ENCODE results near the gene EIF4EBP3. TPM values are rescaled to one million over a fixed set of nuclear protein-coding genes. Genes with fewer than 3 reads are reported as not detected.

EIF4EBP3 gene
- total and polyA plus RNA-seq, 8 donors = 10.2 to 16.8 (median 12.4) TPM

DNA sequence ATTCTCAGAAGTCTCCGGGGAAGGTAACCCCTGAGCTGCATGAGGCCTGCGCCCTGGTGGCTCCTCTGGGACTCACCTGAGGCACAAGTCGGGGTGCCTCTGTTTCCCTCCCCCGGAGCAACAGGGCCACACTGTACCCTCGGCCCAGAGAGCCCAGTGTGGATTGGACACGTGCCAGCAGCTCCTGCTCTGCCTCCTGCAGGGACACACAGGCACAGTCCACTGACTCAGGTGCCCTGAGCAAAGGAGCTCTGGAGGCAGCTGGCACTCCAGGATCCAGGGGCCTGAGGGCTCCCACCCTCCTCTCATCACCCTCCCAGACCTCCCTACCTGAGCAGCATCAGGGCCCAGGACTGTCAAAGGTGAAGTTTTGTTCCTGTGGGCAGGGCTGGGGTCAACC is 46.7 kb downstream of the EIF4EBP3 start:
- no peaks in the 10 kb centered on the region for H3K27me3 ChIP-seq
- H3K4me3 ChIP-seq = no peak overlapping the region
- no peak overlapping the region for H3K27ac ChIP-seq
- DNase-seq (peak in 1 of 4 donors; percentile 76), ATAC-seq (no peak)
- intact Hi-C loops (cut with DNase I) = no loop called here
- peaks cover 7 to 67% of the 10 kb centered on the region in 2 donors for H3K4me1 ChIP-seq
- H3K36me3 ChIP-seq = no peaks in the 10 kb centered on the region
- H3K9me3 ChIP-seq = no peaks in the 10 kb centered on the region
- no peak for TF ChIP-seq CTCF (IDR thresholded peaks at IDR 0.05)

- H3K4me1 ChIP-seq = peaks cover 4 to 53% of the 10 kb centered on the region in 2 donors
- H3K9me3 ChIP-seq = no peaks in the 10 kb centered on the region
- no peaks in the 10 kb centered on the region for H3K36me3 ChIP-seq
- H3K4me3 ChIP-seq = no peak overlapping the region
- H3K27me3 ChIP-seq = no peaks in the 10 kb centered on the region
- intact Hi-C loops (cut with DNase I) = no loop called here
- peak in 1 of 4 donors; percentile 54 for DNase-seq
- no peak for TF ChIP-seq CTCF (IDR thresholded peaks at IDR 0.05)
- H3K27ac ChIP-seq = peak overlapping the region in 1 of 2 donors; percentile 83
- ATAC-seq = peak; percentile 75
Measured at GRCh38 chr5:140595538-140596300, 48.3 kb downstream of the EIF4EBP3 start.

- Histone ChIP-seq H3K9me3 (no peaks in the 10 kb centered on the region), H3K36me3 (no peaks in the 10 kb centered on the region), H3K4me3 (no peak overlapping the region), H3K4me1 (peaks cover 4 to 47% of the 10 kb centered on the region in 2 donors), H3K27ac (peak overlapping the region in 1 of 2 donors; percentile 83), H3K27me3 (no peaks in the 10 kb centered on the region)
- no peak for DNase-seq
- intact Hi-C loops (cut with DNase I) = no loop called here
- no peak for TF ChIP-seq CTCF (IDR thresholded peaks at IDR 0.05)
- ATAC-seq = peak; percentile 68
Measured at GRCh38 chr5:140596321-140596741, 48.9 kb downstream of the EIF4EBP3 start.

DNA sequence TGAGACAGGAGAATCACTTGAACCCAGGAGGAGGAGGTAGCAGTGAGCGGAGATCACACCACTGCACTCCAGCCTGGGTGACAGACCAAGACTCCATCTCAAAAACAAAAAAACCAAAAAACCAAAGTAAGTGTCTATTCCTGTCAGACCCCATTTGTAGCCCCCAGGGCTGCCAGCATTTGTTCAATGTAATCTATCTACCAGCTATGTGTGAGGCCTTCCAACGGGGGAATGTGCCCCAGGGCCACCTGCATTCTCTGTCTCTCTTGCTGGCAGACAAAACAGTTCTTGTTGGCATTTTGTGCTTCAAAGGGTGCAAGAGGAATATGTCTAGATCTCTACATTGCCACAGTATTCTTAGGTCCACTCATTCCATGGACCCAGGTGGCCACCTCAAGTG is 51.4 kb downstream of the EIF4EBP3 start:
- no peak overlapping the region for H3K4me3 ChIP-seq
- peaks cover 4 to 55% of the 10 kb centered on the region in 2 donors for H3K4me1 ChIP-seq
- no peaks in the 10 kb centered on the region for H3K9me3 ChIP-seq
- no peak for ATAC-seq
- H3K36me3 ChIP-seq = no peaks in the 10 kb centered on the region
- H3K27me3 ChIP-seq = no peaks in the 10 kb centered on the region
- no peak for TF ChIP-seq CTCF (IDR thresholded peaks at IDR 0.05)
- no peak for DNase-seq
- no peak overlapping the region for H3K27ac ChIP-seq
- intact Hi-C loops (cut with DNase I) = no loop called here

Small RNA genes lying within 50 kb of the gene (microRNA-seq; reads per million reads assigned to microRNA genes)
- gene MIR6831 = 0 reads per million in 2 donors

Other genes with a start within 250 kb of the EIF4EBP3 start
- 10 to 100 TPM; 45.7 to 55.5 TPM for gene PFDN1, start 244.6 kb upstream of the EIF4EBP3 start, total RNA-seq
- 10 to 100 TPM; 85.3 to 98.9 (median 91.6) TPM for gene PFDN1, start 244.6 kb upstream of the EIF4EBP3 start, polyA plus RNA-seq (ENCODE audit: insufficient read length in 6 of 6)
- 10 to 100 TPM; 18.1 to 33.8 TPM for gene HBEGF, start 201.1 kb upstream of the EIF4EBP3 start, total RNA-seq
- 10 to 100 TPM in 2 of 6 donors, 1 to 10 TPM in 4; 5.4 to 12.7 (median 7.6) TPM for gene HBEGF, start 201.1 kb upstream of the EIF4EBP3 start, polyA plus RNA-seq (ENCODE audit: insufficient read length in 6 of 6)
- not detected for gene SLC4A9, start 187.5 kb upstream of the EIF4EBP3 start, total RNA-seq
- gene SLC4A9, start 187.5 kb upstream of the EIF4EBP3 start, polyA plus RNA-seq (ENCODE audit: insufficient read length in 6 of 6) = under 1 TPM in 4 of 6 donors, not detected in 2; 0.09 to 0.44 (median 0.11) TPM
- gene ANKHD1, start 145.8 kb upstream of the EIF4EBP3 start, total RNA-seq = 100 to 1,000 TPM; 104 to 136 TPM
- 100 to 1,000 TPM; 117 to 148 (median 136) TPM for gene ANKHD1, start 145.8 kb upstream of the EIF4EBP3 start, polyA plus RNA-seq (ENCODE audit: insufficient read length in 6 of 6)
- 10 to 100 TPM; 25.1 to 33.0 TPM for gene SRA1, start 9.8 kb downstream of the EIF4EBP3 start, total RNA-seq
- gene SRA1, start 9.8 kb downstream of the EIF4EBP3 start, polyA plus RNA-seq (ENCODE audit: insufficient read length in 6 of 6) = 10 to 100 TPM; 20.2 to 36.2 (median 23.1) TPM
- gene APBB3, start 16.9 kb downstream of the EIF4EBP3 start, total RNA-seq = 10 to 100 TPM; 19.6 to 23.2 TPM
- gene APBB3, start 16.9 kb downstream of the EIF4EBP3 start, polyA plus RNA-seq (ENCODE audit: insufficient read length in 6 of 6) = 10 to 100 TPM; 39.6 to 60.1 (median 50.6) TPM
- gene SLC35A4, start 17.2 kb downstream of the EIF4EBP3 start, total RNA-seq = 10 to 100 TPM; 78.6 to 82.8 TPM
- 10 to 100 TPM; 63.8 to 79.8 (median 73.9) TPM for gene SLC35A4, start 17.2 kb downstream of the EIF4EBP3 start, polyA plus RNA-seq (ENCODE audit: insufficient read length in 6 of 6)
- 100 to 1,000 TPM in 1 of 2 donors, 10 to 100 TPM in 1; 76.8 to 252 TPM for gene CD14, start 85.5 kb downstream of the EIF4EBP3 start, total RNA-seq
- 10 to 100 TPM; 11.1 to 21.1 (median 18.8) TPM for gene CD14, start 85.5 kb downstream of the EIF4EBP3 start, polyA plus RNA-seq (ENCODE audit: insufficient read length in 6 of 6)
- gene TMCO6, start 91.8 kb downstream of the EIF4EBP3 start, total RNA-seq = 10 to 100 TPM in 1 of 2 donors, 1 to 10 TPM in 1; 7.6 to 12.8 TPM
- 10 to 100 TPM; 18.7 to 23.1 (median 19.7) TPM for gene TMCO6, start 91.8 kb downstream of the EIF4EBP3 start, polyA plus RNA-seq (ENCODE audit: insufficient read length in 6 of 6)
- gene NDUFA2, start 100.0 kb downstream of the EIF4EBP3 start, total RNA-seq = 10 to 100 TPM; 50.2 to 62.8 TPM
- 10 to 100 TPM; 56.3 to 68.2 (median 64.1) TPM for gene NDUFA2, start 100.0 kb downstream of the EIF4EBP3 start, polyA plus RNA-seq (ENCODE audit: insufficient read length in 6 of 6)
- gene IK, start 100.2 kb downstream of the EIF4EBP3 start, total RNA-seq = 10 to 100 TPM; 53.9 to 58.5 TPM
- gene IK, start 100.2 kb downstream of the EIF4EBP3 start, polyA plus RNA-seq (ENCODE audit: insufficient read length in 6 of 6) = 100 to 1,000 TPM; 131 to 178 (median 164) TPM
- 10 to 100 TPM; 21.0 to 26.5 TPM for gene WDR55, start 117.2 kb downstream of the EIF4EBP3 start, total RNA-seq
- 10 to 100 TPM; 17.8 to 24.0 (median 20.7) TPM for gene WDR55, start 117.2 kb downstream of the EIF4EBP3 start, polyA plus RNA-seq (ENCODE audit: insufficient read length in 6 of 6)
- gene DND1, start 125.9 kb downstream of the EIF4EBP3 start, total RNA-seq = under 1 TPM; 0.41 to 0.71 TPM
- 1 to 10 TPM in 2 of 6 donors, under 1 TPM in 2, not detected in 2; 0.36 to 1.3 (median 0.80) TPM for gene DND1, start 125.9 kb downstream of the EIF4EBP3 start, polyA plus RNA-seq (ENCODE audit: insufficient read length in 6 of 6)
- gene HARS1, start 143.7 kb downstream of the EIF4EBP3 start, total RNA-seq = 10 to 100 TPM; 36.2 to 50.4 TPM
- gene HARS1, start 143.7 kb downstream of the EIF4EBP3 start, polyA plus RNA-seq (ENCODE audit: insufficient read length in 6 of 6) = 10 to 100 TPM; 70.5 to 82.8 (median 74.3) TPM
- gene HARS2, start 143.8 kb downstream of the EIF4EBP3 start, total RNA-seq = 10 to 100 TPM; 23.4 to 25.2 TPM
- 10 to 100 TPM; 46.4 to 57.4 (median 51.2) TPM for gene HARS2, start 143.8 kb downstream of the EIF4EBP3 start, polyA plus RNA-seq (ENCODE audit: insufficient read length in 6 of 6)
- gene ZMAT2, start 152.8 kb downstream of the EIF4EBP3 start, total RNA-seq = 10 to 100 TPM; 40.6 to 43.8 TPM
- 100 to 1,000 TPM in 5 of 6 donors, 10 to 100 TPM in 1; 97.8 to 133 (median 118) TPM for gene ZMAT2, start 152.8 kb downstream of the EIF4EBP3 start, polyA plus RNA-seq (ENCODE audit: insufficient read length in 6 of 6)
- not detected for gene PCDHA1, start 238.5 kb downstream of the EIF4EBP3 start, total RNA-seq
- under 1 TPM in 4 of 6 donors, not detected in 2; 0.06 to 0.14 (median 0.11) TPM for gene PCDHA1, start 238.5 kb downstream of the EIF4EBP3 start, polyA plus RNA-seq (ENCODE audit: insufficient read length in 6 of 6)
- under 1 TPM; 0.18 to 0.52 TPM for gene PCDHA2, start 247.2 kb downstream of the EIF4EBP3 start, total RNA-seq
- under 1 TPM; 0.15 to 0.46 (median 0.35) TPM for gene PCDHA2, start 247.2 kb downstream of the EIF4EBP3 start, polyA plus RNA-seq (ENCODE audit: insufficient read length in 6 of 6)

All from left lung (tissue), 10 donors.